ENCODE measurements around the gene LUZP1.
"Not testable (repeated sequence)": the region's sequence is repeated elsewhere in the genome, so short reads cannot be mapped to it uniquely, and the experiment has no call there.

The LUZP1 gene

DNA sequence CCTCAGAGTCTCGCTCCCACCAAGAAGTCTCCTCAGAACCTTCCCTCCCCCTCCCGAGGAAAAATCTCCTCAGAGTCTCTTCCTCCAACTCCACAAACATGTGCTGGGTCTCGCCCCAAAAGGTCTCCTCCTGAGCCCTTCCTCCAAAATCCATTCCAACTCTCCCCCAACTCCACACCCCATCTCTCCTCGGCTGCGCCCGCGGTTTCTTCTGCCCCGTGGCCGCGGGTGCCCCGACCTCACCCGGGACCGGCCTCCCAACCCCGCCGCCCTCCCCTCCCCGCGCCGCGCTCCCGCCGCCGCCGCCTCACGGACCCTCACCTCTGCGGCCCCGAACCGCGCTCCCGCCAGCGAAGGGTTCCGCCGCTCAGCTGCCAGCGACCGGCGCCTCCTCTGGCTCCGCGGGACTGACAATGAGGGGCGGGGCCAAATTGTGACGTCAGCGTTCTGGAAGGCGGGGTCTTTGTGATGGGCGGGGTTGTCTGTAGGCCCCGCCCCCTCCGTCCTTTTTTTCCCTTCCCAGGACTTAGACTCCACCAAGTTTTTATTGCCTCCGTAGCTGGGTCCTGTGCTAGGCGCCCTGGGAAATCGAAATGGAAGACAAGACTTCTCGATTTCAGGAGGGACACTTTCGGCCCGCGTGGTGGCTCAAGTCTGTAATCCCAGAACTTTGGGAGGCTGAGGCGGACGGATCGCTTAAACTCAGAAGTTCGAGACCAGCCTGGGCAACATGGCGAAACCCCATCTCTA is at the start of gene LUZP1:
LUZP1 (minus strand) TSS at position 412 of the 750 bp plus-strand sequence.
- DNase-seq: peak; percentile 37

DNA sequence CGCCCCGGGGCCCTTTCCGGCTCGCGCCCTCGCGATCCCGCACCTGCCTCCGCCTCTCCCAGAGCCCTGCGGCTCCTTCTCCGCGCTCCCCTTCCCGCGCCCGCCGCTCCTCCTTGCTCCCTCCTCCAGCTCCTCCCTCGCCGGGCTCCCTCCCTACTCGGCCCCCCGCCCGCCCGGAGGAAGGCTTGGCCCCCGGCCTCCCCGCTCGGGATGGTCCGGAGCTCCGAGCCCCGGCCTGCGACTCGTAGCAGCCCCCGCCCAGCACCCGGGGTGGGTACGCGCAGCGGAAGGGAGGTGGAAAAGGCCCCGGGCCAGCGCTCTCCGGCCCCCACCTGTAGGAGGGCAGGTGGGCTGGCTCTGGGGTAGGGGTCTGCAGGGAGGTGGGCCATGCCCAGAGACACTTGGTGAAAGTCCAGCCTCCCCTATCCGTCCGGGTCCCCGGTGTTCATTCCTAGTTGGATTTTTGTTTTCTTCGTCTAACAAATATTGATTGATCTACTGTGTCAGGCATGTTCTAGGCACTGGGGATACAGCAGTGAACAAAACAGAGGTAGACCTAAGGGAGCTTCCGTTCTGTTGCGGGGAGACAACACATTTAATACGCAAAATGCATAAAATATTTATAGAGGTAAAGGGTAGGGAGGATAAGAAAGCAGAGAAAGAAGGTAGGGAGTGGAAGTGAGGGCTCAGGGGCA is 48.9 kb upstream of the LUZP1 start, which contains the start of gene HTR1D:
HTR1D (minus strand) TSS at position 82 of the 695 bp plus-strand sequence. CDS start 23,283 bp downstream, outside the sequence.
- DNase-seq: no peak

GRCh38 chr1:23216771-23217420 is 48.2 kb upstream of the LUZP1 start:
- DNase-seq: no peak

GRCh38 chr1:23215751-23216449 is 47.2 kb upstream of the LUZP1 start:
- DNase-seq: no peak

- DNase-seq: no peak
Observed at GRCh38 chr1:23215291-23215690, 46.6 kb upstream of the LUZP1 start.

- no peak for DNase-seq
Observed at GRCh38 chr1:23214640-23215039, 46.0 kb upstream of the LUZP1 start.

- no peak for DNase-seq
Observed at GRCh38 chr1:23211955-23212354, 43.3 kb upstream of the LUZP1 start.

GRCh38 chr1:23210963-23211362 is 42.3 kb upstream of the LUZP1 start:
- no peak for DNase-seq

GRCh38 chr1:23210351-23210785 is 41.7 kb upstream of the LUZP1 start:
- no peak for DNase-seq

GRCh38 chr1:23209770-23210169 is 41.1 kb upstream of the LUZP1 start:
- no peak for DNase-seq

DNA sequence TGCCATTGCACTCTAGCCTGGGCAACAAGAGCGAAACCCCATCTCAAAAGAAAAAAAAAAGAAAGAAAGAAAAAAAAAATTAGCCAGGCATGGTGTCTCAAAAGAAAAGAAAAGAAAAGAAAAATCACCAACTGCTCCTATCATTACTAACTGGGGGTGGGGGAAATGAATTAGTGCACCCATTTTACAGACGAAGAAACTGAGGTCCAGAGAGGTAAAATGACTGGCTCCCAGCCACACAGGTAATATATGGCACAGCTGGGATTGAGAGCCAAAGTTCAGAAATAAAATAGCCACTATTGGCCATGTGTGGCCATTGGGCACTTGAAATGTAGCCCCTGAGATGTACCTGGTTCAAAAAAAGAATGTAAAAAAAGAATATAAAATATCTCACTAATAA is 39.9 kb upstream of the LUZP1 start:
- DNase-seq: no peak

- DNase-seq: not testable (repeated sequence)
Observed at GRCh38 chr1:23207733-23208132, 39.1 kb upstream of the LUZP1 start.

DNA sequence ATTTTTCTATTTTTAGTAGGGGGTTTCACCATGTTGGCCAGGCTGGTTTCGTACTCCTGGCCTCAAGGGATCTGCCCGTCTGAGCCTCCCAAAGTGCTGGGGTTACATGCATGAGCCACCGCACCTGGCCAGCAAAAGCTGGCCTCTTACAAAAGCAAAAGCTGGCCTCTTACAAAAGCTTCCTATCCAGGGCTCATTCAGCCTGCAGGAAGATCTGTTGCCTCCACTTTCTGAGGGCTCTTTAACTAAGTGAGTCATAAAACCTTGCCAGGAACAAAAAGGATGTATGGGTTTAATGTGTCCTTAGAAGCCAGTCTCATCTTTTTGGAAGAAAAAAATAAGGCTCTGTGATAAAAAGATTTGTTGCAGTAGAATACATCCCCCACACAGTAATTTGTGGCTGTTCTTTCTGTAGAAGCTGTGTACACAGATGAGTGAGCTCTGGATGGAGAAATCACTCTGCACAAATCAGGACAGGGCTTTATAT is 33.6 kb upstream of the LUZP1 start:
- DNase-seq: no peak

DNA sequence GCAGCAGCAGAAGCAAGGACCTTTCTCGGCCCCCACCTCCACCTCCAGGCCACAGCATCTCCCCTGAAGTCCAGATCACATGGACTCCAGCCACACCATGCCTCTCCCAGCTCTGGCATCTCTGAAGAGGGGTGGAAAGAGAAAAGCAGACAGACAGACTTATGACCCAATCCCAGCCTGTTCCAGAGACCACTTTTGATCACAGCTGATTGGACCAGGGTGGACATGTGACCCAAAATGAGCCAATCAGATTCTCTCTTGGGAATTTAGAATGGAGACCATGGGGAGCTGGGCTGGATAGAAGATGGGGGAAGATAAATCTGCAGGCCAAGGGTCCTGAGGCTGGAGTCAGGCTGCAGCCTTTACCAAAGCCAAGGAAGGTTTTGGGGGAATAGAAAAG is 32.2 kb upstream of the LUZP1 start:
- DNase-seq: no peak

DNA sequence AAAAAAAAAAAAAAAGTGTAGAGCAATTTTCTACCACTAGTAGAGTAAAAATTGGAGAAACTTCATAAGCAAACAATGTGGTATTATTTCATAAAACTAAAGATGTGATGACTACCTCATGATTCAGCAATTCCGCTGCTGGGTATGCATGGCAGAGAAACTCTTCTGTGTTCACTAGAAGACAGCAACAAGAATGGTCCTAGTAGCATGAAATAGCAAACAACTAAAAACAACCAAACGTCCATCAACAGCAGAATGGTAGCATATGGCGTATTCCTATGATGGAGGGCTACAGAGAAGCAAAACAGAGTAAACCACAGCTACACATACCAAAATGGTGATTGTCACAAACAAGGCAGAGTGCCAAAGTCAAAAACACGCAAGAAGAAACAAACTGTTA is 29.7 kb upstream of the LUZP1 start:
- DNase-seq: no peak

- no peak for DNase-seq
Observed at GRCh38 chr1:23196627-23197328, 28.1 kb upstream of the LUZP1 start.

DNA sequence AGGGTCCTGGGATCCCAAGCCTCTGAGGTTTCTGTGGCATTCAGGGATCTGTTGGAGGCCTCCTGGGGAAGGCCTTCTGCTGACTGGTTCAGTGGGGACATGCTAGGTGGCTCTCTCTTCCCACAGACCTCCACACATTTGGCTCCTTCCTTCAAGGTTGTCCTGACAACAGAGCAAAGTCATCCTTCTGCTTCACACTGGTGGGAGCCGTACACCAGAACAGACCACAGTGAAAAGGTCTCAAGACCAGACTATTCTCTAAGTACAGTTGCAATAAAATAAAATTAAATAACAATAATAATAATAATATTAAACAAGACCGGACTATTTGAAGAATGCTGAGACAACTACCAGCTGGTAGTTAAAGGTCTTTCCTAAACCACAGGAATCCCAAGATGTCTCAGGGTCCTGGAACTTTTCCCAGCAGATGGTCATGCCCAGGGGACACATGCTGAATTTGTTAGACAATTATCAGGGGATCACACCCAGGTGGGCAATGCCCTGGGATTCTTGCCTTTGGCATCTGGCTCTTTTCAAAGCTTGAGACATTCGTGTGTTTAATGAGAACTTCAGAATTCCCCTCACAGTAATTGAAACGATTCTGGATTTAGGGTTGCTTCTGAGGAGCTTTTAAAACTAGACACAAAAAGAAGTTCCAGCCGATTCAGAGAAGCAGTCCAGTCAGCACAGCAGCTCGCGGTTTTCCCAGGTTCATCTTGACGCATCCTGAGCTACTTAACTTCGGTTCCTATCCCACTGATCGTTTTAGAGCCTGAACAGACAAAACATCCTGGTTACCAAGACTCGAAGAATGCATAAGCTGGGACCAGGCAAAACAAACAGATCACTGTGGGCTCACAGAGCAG is 25.7 kb upstream of the LUZP1 start:
- DNase-seq: no peak

DNA sequence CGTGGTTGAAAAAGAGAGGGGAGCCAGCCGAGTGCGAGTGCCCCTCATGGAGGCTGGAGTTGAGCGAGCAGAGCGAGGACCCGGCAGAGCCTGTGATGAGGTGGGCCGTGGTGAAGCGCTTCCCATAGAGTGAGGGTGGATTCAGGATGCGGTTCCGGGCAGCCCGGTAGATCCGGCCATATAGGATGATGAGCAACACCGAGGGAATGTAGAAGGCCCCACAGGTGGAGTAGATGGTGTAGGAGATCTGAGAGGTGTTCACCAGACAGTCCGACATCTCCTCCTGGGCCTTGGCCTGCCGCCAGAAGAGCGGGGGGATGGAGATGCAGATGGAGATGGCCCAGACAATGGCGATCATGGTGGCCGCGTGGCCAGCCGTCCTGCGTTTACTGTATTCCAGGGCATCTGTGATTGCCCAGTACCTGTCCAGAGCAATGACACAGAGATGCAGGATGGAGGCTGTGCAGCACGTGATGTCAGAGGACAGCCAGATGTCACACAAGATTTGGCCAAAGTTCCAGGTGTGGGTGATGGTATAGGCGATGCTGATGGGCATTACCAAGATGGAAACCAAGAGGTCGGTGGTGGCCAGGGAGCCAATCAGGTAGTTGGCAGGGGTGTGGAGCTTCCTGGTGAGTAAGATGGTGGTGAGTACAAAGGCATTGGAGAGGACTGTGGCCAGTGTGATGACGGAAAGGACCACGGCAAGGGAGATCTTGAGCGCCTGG is 24.9 kb upstream of the LUZP1 start:
- DNase-seq: no peak

DNA sequence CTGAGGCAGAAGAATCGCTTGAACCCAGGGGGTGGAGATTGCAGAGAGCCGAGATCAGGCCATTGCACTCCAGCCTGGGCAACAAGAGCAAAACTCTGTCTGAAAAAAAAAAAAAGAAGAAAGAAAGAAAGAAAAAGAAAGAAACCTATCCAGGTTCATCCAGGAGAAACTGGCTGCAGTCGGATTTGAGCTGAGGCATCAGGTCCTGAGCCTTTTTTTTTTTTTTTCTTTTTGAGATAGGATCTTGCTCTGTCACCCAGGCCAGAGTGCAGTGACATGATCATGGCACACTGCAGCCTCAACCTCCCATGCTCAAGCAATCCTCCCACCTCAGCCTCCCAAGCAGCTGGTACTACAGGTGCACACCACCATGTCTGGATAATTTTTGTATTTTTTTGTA is 22.5 kb upstream of the LUZP1 start:
- no peak for DNase-seq

DNA sequence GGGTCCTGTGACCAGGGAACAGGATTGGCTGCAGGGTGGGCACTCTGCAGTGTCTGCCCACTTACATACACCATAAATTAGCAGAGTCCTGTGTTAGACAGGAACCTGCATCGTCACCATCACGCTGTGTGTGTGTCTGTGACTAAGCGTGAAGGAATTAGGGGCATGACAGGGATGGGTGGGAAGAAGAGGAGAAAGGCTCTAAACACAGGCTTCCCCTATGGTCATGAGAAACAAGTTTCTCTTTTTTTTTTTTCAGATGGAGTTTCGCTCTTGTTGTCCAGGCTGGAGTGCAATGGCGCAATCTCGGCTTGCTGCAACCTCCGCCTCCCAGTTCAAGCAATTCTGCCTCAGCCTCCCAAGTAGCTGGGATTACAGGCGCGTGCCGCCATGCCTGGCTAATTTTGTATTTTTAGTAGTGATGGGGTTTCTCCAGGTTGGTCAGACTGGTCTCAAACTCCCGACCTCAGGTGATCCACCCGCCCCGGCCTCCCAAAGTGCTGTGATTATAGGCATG is 20.3 kb upstream of the LUZP1 start:
- not testable (repeated sequence) for DNase-seq

All from NCI-H526 treated with DMSO at 0.1 percent for 48 hours (cell line).